Stimulated activated CD4-positive, alpha-beta T cell treated with anti-CD3 and anti-CD28 coated beads, Interleukin-12 subunit alpha, Interleukin-12 subunit beta, amount 100 ng/mL, for 24 hours (primary cell): Measurements from ENCODE around the gene KRTAP12-2.
"Not testable (repeated sequence)": the region's sequence is repeated elsewhere in the genome, so short reads cannot be mapped to it uniquely, and the experiment has no call there.

Experiments used
- DNase-seq, 2 experiments: peaks; one replicate each; pipeline ENCODE4 v3.0.0-alpha.2; 2020; ENCODE audit warnings: low read depth in 2 of 2

The KRTAP12-2 gene

GRCh38 chr21:44650265-44650972, 16.3 kb downstream of the KRTAP12-2 start:
- DNase-seq, result no peak

GRCh38 chr21:44649521-44650100, 17.1 kb downstream of the KRTAP12-2 start:
- no peak for DNase-seq

GRCh38 chr21:44648557-44649311, 18.0 kb downstream of the KRTAP12-2 start:
- DNase-seq, result no peak

DNA sequence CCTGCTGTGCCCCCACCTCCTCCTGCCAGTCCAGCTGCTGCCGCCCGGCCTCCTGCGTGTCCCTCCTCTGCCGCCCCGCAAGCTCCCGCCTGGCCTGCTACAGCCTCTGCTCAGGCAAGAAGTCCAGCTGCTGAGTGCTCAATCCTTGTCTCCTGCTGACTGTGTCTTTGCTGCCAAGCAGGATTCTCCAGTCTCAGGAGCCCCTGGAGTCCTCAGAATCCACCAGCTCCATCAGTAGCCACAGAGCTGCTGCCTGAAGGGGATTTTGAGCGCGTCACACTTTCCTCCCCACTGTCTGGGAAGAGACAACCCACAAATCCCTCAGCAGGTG, 19.5 kb downstream of the KRTAP12-2 start:
- no peak for DNase-seq

DNA sequence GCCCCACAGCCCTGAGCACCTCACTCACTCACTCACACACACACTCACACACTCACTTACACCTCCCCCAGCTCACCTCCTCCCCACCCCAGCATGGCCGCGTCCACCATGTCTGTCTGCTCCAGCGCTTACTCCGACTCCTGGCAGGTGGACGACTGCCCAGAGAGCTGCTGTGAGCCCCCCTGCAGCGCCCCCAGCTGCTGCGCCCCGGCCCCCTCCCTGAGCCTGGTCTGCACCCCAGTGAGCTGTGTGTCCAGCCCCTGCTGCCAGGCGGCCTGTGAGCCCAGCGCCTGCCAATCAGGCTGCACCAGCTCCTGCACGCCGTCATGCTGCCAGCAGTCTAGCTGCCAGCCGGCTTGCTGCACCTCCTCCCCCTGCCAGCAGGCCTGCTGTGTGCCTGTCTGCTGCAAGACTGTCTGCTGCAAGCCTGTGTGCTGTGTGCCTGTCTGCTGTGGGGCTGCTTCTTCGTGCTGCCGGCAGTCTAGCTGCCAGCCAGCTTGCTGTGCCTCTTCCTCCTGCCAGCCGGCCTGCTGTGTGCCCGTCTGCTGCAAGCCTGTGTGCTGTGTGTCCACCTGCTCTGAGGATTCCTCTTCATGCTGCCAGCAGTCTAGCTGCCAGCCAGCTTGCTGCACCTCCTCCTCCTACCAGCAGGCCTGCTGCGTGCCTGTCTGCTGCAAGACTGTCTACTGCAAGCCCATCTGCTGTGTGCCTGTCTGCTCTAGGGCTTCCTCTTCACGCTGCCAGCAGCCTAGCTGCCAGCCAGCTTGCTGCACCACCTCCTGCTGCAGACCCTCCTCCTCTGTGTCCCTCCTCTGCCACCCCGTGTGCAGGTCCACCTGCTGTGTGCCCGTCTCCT, 20.1 kb downstream of the KRTAP12-2 start, which contains the start of gene KRTAP10-11:
KRTAP10-11 (plus strand) TSS at position 49 of the 856 bp plus-strand sequence; CDS start at position 94, 45 bp downstream.
- DNase-seq, result not testable (repeated sequence)

DNA sequence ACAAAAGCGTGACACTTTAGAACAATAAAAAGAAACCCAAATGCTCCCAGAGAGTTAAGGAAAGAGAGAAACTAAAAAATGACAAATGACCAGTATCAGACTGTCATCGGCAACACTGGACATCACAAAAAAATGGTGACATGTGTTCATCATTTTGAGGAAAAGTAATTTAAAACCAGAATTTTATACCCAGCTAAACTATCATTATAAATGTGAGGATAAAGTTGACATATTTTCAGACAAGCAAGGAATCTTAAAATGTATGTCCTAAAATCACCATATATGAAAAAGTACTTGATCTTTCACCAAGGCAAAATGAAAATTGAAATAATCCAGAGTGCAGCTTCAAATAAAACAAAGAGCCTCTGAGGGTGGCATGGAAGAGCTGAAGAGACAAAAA, 21.8 kb downstream of the KRTAP12-2 start:
- DNase-seq, result no peak

DNA sequence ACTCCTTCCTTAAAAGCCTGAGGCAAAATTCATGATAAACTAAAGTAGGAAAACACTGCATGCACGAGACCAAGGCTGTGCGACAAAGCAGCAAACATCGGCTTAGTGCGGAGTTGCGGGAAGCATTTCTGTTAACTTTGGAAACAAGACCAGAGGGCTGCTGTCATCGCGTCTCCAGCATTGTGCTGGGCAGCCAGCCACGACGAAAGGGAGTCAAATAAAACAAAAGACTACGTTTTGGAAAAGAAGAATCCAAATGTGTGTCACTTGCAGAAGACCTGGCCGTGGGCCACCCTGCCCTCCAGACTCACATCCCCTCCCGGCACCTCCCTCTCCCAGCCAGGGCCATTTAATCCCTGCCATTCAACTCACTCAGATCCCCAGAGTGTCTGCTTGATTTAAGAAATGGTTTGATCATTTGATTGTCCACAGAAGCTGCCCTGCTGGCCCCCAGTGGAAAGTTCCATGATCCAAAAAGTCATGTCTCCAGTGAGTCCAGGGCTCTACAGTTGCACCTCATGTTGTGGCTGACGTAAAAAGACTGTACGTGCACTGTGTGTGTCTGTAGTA, 22.9 kb downstream of the KRTAP12-2 start:
- no peak for DNase-seq

DNA sequence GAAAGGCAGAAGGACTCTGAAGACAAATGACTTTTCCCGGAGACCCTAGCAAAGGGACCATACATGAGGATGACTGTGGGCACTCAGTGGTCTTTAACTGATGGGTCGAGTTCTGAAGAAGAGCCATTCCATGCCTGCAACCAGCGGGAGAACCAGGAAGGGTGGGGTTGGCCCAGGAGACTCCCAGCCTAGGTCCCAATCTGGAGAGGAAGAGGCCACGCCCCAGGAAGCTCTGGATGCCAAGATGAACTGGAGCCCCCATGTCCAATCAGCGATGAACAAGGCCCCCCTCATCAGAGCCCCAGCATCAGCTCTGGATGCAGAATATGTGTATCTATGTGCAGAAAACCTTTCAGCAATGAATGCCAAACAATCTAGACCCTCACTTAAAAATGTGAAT, 26.0 kb downstream of the KRTAP12-2 start:
- no peak for DNase-seq

- no peak for DNase-seq
Observed at GRCh38 chr21:44639331-44639655, 27.4 kb downstream of the KRTAP12-2 start.

GRCh38 chr21:44638506-44639330, 28.0 kb downstream of the KRTAP12-2 start:
- not testable (repeated sequence) for DNase-seq

DNA sequence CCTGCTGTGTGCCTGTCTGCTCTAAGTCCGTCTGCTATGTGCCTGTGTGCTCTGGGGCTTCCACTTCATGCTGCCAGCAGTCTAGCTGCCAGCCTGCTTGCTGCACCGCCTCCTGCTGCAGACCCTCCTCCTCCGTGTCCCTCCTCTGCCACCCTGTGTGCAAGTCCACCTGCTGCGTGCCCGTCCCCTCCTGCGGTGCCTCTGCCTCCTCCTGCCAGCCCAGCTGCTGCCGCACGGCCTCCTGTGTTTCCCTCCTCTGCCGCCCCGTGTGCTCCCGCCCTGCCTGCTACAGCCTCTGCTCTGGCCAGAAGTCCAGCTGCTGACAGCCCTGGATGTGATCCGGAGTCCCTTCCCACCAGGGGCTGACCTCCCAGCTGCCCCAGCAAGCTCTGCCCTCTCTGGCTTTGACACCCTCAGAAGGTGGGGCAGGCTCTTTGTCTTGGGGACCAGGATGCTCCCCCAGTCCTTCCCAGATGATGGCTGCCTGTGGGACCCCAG, 28.8 kb downstream of the KRTAP12-2 start:
- DNase-seq, result not testable (repeated sequence)

- no peak for DNase-seq
Observed at GRCh38 chr21:44637018-44637850, 29.5 kb downstream of the KRTAP12-2 start, which contains the start of gene KRTAP10-10. KRTAP10-10 (plus strand) TSS chr21:44637356; CDS start chr21:44637418, 62 bp downstream.

- no peak for DNase-seq
Observed at GRCh38 chr21:44636209-44637017, 30.3 kb downstream of the KRTAP12-2 start.

GRCh38 chr21:44632067-44632466, 34.7 kb downstream of the KRTAP12-2 start:
- DNase-seq, result no peak

DNA sequence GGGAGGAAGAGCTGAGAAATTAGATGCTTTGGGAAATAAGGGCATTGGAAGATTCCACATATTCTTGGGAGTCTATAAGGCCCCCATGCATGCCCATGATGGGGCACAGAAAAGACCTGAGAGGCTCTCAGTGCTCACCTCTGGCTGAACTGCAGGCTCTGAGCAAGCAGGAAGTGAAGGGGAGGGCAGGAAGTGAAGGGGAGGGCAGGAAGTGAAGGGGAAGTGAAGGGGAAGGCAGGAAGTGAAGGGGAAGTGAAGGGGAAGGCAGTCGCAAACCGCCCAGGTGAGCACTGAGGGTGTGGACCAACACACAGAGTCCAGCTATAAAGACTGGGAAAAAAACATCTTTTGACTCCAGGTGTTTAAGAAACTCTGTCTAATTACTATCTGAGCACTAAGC, 36.3 kb downstream of the KRTAP12-2 start:
- DNase-seq, result no peak

- DNase-seq, result no peak
Observed at GRCh38 chr21:44628707-44629391, 37.9 kb downstream of the KRTAP12-2 start.

- DNase-seq, result not testable (repeated sequence)
Observed at GRCh38 chr21:44627831-44628233, 38.9 kb downstream of the KRTAP12-2 start.

GRCh38 chr21:44627181-44627822, 39.4 kb downstream of the KRTAP12-2 start:
- not testable (repeated sequence) for DNase-seq
